ENCODE data around the gene ZNF76.

ZNF76 gene

GRCh38 chr6:35237476-35237875, 22.1 kb upstream of the ZNF76 start:
- no peak for DNase-seq (ENCODE audit: low read depth)

- DNase-seq (ENCODE audit: low read depth), result no peak
Measured at GRCh38 chr6:35238843-35239289, 20.7 kb upstream of the ZNF76 start.

- no peak for DNase-seq (ENCODE audit: low read depth)
Measured at GRCh38 chr6:35239581-35239980, 20.0 kb upstream of the ZNF76 start.

GRCh38 chr6:35240838-35241801, 18.4 kb upstream of the ZNF76 start:
- no peak for DNase-seq (ENCODE audit: low read depth)

- DNase-seq (ENCODE audit: low read depth), result no peak
Measured at GRCh38 chr6:35242486-35242885, 17.0 kb upstream of the ZNF76 start.

GRCh38 chr6:35242906-35243305, 16.6 kb upstream of the ZNF76 start:
- no peak for DNase-seq (ENCODE audit: low read depth)

GRCh38 chr6:35243386-35243958, 16.1 kb upstream of the ZNF76 start:
- no peak for DNase-seq (ENCODE audit: low read depth)

GRCh38 chr6:35244551-35244950, 15.0 kb upstream of the ZNF76 start:
- no peak for DNase-seq (ENCODE audit: low read depth)

GRCh38 chr6:35247642-35248231, 11.8 kb upstream of the ZNF76 start:
- no peak for DNase-seq (ENCODE audit: low read depth)

GRCh38 chr6:35248300-35248699, 11.2 kb upstream of the ZNF76 start:
- DNase-seq (ENCODE audit: low read depth), result no peak

GRCh38 chr6:35248965-35249364, 10.6 kb upstream of the ZNF76 start:
- DNase-seq (ENCODE audit: low read depth), result no peak

GRCh38 chr6:35251949-35252348, 7.6 kb upstream of the ZNF76 start:
- DNase-seq (ENCODE audit: low read depth), result no peak

- no peak for DNase-seq (ENCODE audit: low read depth)
Measured at GRCh38 chr6:35253249-35253648, 6.3 kb upstream of the ZNF76 start.

GRCh38 chr6:35258336-35258735, 1.2 kb upstream of the ZNF76 start:
- no peak for DNase-seq (ENCODE audit: low read depth)

GRCh38 chr6:35258858-35259193, 709 bp upstream of the ZNF76 start:
- peak; percentile 13 for DNase-seq (ENCODE audit: low read depth)

GRCh38 chr6:35259948-35260590, 534 bp downstream of the ZNF76 start:
- no peak for DNase-seq (ENCODE audit: low read depth)

- no peak for DNase-seq (ENCODE audit: low read depth)
Measured at GRCh38 chr6:35260591-35261570, 1.3 kb downstream of the ZNF76 start.

- no peak for DNase-seq (ENCODE audit: low read depth)
Measured at GRCh38 chr6:35262596-35262995, 3.1 kb downstream of the ZNF76 start.

GRCh38 chr6:35264550-35265274, 5.2 kb downstream of the ZNF76 start:
- DNase-seq (ENCODE audit: low read depth), result no peak

GRCh38 chr6:35265523-35265922, 6.0 kb downstream of the ZNF76 start:
- no peak for DNase-seq (ENCODE audit: low read depth)

- DNase-seq (ENCODE audit: low read depth), result no peak
Measured at GRCh38 chr6:35267446-35267845, 7.9 kb downstream of the ZNF76 start.

Data from non-pigmented ciliary epithelial cell (primary cell).